Mesendoderm (in vitro differentiated cells): ENCODE results near the gene KATNAL1.
A peak's percentile ranks its signal among the peaks of the same experiment; 100 is the strongest.
"Not testable (repeated sequence)": the region's sequence is repeated elsewhere in the genome, so short reads cannot be mapped to it uniquely, and the experiment has no call there.

Experiments used
- DNase-seq: peaks from one replicate; pipeline ENCODE4 v3.0.0; 2013
- H2AK5ac ChIP-seq: 2 replicates; pipeline ENCODE4 v1.6.1; 2013; ENCODE audit warnings: low read length, inconsistent platforms
- H2BK120ac ChIP-seq: 2 replicates; pipeline ENCODE4 v1.6.1; 2013; ENCODE audit warnings: low read depth, mild to moderate bottlenecking, low read length, moderate library complexity, mixed read lengths
- H2BK15ac ChIP-seq: replicated peaks from 2 replicates; pipeline ENCODE4 v1.6.1; 2013; ENCODE audit warnings: low read depth, mild to moderate bottlenecking, moderate library complexity
- H2BK5ac ChIP-seq: 2 replicates; pipeline ENCODE4 v1.6.1; 2013; ENCODE audit warnings: low read length, inconsistent platforms
- H3K18ac ChIP-seq: 2 replicates; pipeline ENCODE4 v1.6.1; 2013; ENCODE audit warnings: mild to moderate bottlenecking, low read length, mixed read lengths
- H3K23ac ChIP-seq: one replicate; pipeline ENCODE4 v1.6.1; 2013; ENCODE audit warnings: low read length
- H3K27ac ChIP-seq: 2 replicates; pipeline ENCODE4 v1.5.1; 2013; ENCODE audit warnings: low read depth, mild to moderate bottlenecking, inconsistent platforms, low read length, moderate library complexity
- H3K27me3 ChIP-seq: 2 replicates; pipeline ENCODE4 v1.6.1; 2013; ENCODE audit warnings: low read length, control low read depth, mild to moderate bottlenecking, inconsistent platforms; ENCODE audit not compliant: insufficient read depth, poor library complexity
- H3K36me3 ChIP-seq: 2 replicates; pipeline ENCODE4 v1.6.1; 2013; ENCODE audit warnings: low read length, inconsistent platforms; ENCODE audit not compliant: control insufficient read depth, insufficient read depth
- H3K4ac ChIP-seq: one replicate; pipeline ENCODE4 v1.6.1; 2013; ENCODE audit warnings: low read depth, mild to moderate bottlenecking, low read length, moderate library complexity
- H3K4me1 ChIP-seq: 2 replicates; pipeline ENCODE4 v1.6.1; 2013; ENCODE audit warnings: low read depth, low read length, inconsistent platforms; ENCODE audit not compliant: control insufficient read depth
- H3K4me2 ChIP-seq: 2 replicates; pipeline ENCODE4 v1.6.1; 2013; ENCODE audit warnings: low read length
- H3K4me3 ChIP-seq: 2 replicates; pipeline ENCODE4 v1.5.1; 2013; ENCODE audit warnings: mild to moderate bottlenecking, low read length
- H3K56ac ChIP-seq: one replicate; pipeline ENCODE4 v1.6.1; 2013; ENCODE audit warnings: low read length
- H3K79me1 ChIP-seq: 2 replicates; pipeline ENCODE4 v1.6.1; 2013; ENCODE audit warnings: low read length, inconsistent platforms
- H3K79me2 ChIP-seq: 2 replicates; pipeline ENCODE4 v1.6.1; 2013; ENCODE audit warnings: mild to moderate bottlenecking, low read length; ENCODE audit not compliant: control insufficient read depth, insufficient read depth
- H3K9ac ChIP-seq: 2 replicates; pipeline ENCODE4 v1.6.1; 2013; ENCODE audit warnings: low read length, inconsistent platforms
- H4K5ac ChIP-seq: one replicate; pipeline ENCODE4 v1.6.1; 2013; ENCODE audit warnings: low read length
- H4K8ac ChIP-seq: one replicate; pipeline ENCODE4 v1.6.1; 2013; ENCODE audit warnings: low read depth, mild to moderate bottlenecking, control low read depth, low read length, moderate library complexity
- WGBS: extraction: QIAGEN DNeasy Blood & Tissue Kit; methylation state at CpG from one replicate; pipeline ENCODE4 v1.1.7; 2013; ENCODE audit warnings: low lambda C conversion rate, missing lambda C conversion rate; ENCODE audit not compliant: insufficient coverage; ENCODE audit errors: extremely low coverage; 5-methylcytosine and 5-hydroxymethylcytosine counted together

The KATNAL1 gene

GRCh38 chr13:30289533-30289932 lies 17.8 kb downstream of the KATNAL1 start:
- H4K8ac ChIP-seq: no peak overlapping the region
- no peak overlapping the region for H3K27ac ChIP-seq
- no peak overlapping the region for H4K5ac ChIP-seq
- H3K36me3 ChIP-seq: no peaks in the 10 kb centered on the region
- no peaks in the 10 kb centered on the region for H3K4me1 ChIP-seq
- H3K23ac ChIP-seq: no peak overlapping the region
- peaks cover 2% of the 10 kb centered on the region for H3K79me2 ChIP-seq
- DNase-seq: no peak
- no peak overlapping the region for H3K4ac ChIP-seq
- H3K9ac ChIP-seq: no peak overlapping the region
- H2AK5ac ChIP-seq: no peak overlapping the region
- no peak overlapping the region for H3K18ac ChIP-seq
- H2BK15ac ChIP-seq: no peak overlapping the region
- no peaks in the 10 kb centered on the region for H3K27me3 ChIP-seq
- H3K56ac ChIP-seq: no peak overlapping the region
- H2BK5ac ChIP-seq: no peak overlapping the region
- no peak overlapping the region for H3K4me2 ChIP-seq
- H3K79me1 ChIP-seq: peaks cover 8% of the 10 kb centered on the region
- no peak overlapping the region for H3K4me3 ChIP-seq
- no peak overlapping the region for H2BK120ac ChIP-seq

GRCh38 chr13:30286059-30286458 lies 21.3 kb downstream of the KATNAL1 start:
- DNase-seq: peak; percentile 53
- no CpG with 5 or more reads among the region's 2 CpGs for WGBS
- not testable (repeated sequence) for H2BK5ac ChIP-seq

GRCh38 chr13:30276178-30276577 lies 31.2 kb downstream of the KATNAL1 start:
- H3K36me3 ChIP-seq: no peaks in the 10 kb centered on the region

More at GRCh38 chr13:30286059-30286458, 21.3 kb downstream of the KATNAL1 start:
- not testable (repeated sequence) for H3K79me2 ChIP-seq, H2BK15ac ChIP-seq, H3K18ac ChIP-seq, H3K9ac ChIP-seq, H3K23ac ChIP-seq, H2AK5ac ChIP-seq, H4K8ac ChIP-seq, H3K56ac ChIP-seq, H3K27me3 ChIP-seq, H3K79me1 ChIP-seq, H3K4me2 ChIP-seq, H2BK120ac ChIP-seq, H3K4ac ChIP-seq, H3K27ac ChIP-seq, H3K4me1 ChIP-seq, H4K5ac ChIP-seq, H3K36me3 ChIP-seq, H3K4me3 ChIP-seq

GRCh38 chr13:30274083-30274482 lies 33.3 kb downstream of the KATNAL1 start:
- Histone ChIP-seq H2BK5ac (no peak overlapping the region), H3K4me1 (no peaks in the 10 kb centered on the region), H3K4ac (no peak overlapping the region), H2BK15ac (no peak overlapping the region), H3K79me2 (no peaks in the 10 kb centered on the region), H3K27me3 (no peaks in the 10 kb centered on the region), H3K4me3 (no peak overlapping the region), H4K8ac (no peak overlapping the region), H2AK5ac (no peak overlapping the region), H3K27ac (no peak overlapping the region), H3K4me2 (no peak overlapping the region), H3K56ac (no peak overlapping the region), H3K23ac (no peak overlapping the region), H4K5ac (no peak overlapping the region), H3K18ac (no peak overlapping the region), H2BK120ac (no peak overlapping the region), H3K9ac (no peak overlapping the region), H3K36me3 (no peaks in the 10 kb centered on the region), H3K79me1 (peaks cover 2% of the 10 kb centered on the region)
- DNase-seq: no peak

More at GRCh38 chr13:30276178-30276577, 31.2 kb downstream of the KATNAL1 start:
- Histone ChIP-seq H4K8ac (no peak overlapping the region), H3K23ac (no peak overlapping the region), H4K5ac (no peak overlapping the region), H2AK5ac (no peak overlapping the region), H2BK5ac (no peak overlapping the region), H3K4ac (no peak overlapping the region), H3K27ac (no peak overlapping the region), H2BK15ac (no peak overlapping the region), H3K56ac (no peak overlapping the region), H3K4me2 (no peak overlapping the region), H3K79me2 (no peaks in the 10 kb centered on the region), H3K79me1 (peaks cover 2% of the 10 kb centered on the region), H3K4me3 (no peak overlapping the region), H3K27me3 (no peaks in the 10 kb centered on the region), H2BK120ac (no peak overlapping the region), H3K9ac (no peak overlapping the region), H3K4me1 (no peaks in the 10 kb centered on the region), H3K18ac (no peak overlapping the region)
- WGBS: no CpG with 5 or more reads among the region's 1 CpG
- no peak for DNase-seq

GRCh38 chr13:30270035-30270434 lies 37.3 kb downstream of the KATNAL1 start:
- not testable (repeated sequence) for H3K36me3 ChIP-seq, H3K4ac ChIP-seq, H3K79me2 ChIP-seq, H2BK15ac ChIP-seq, H4K8ac ChIP-seq, H3K27me3 ChIP-seq, H3K4me2 ChIP-seq, H3K9ac ChIP-seq, H3K27ac ChIP-seq, H3K79me1 ChIP-seq, H3K23ac ChIP-seq, H3K4me3 ChIP-seq, H3K4me1 ChIP-seq, H2AK5ac ChIP-seq, H4K5ac ChIP-seq, H2BK120ac ChIP-seq, H3K56ac ChIP-seq, DNase-seq, H2BK5ac ChIP-seq, H3K18ac ChIP-seq
- no CpG with 5 or more reads among the region's 31 CpGs for WGBS

- H3K36me3 ChIP-seq: no peaks in the 10 kb centered on the region
- no peaks in the 10 kb centered on the region for H3K4me1 ChIP-seq
- H2BK15ac ChIP-seq: no peak overlapping the region
- no peaks in the 10 kb centered on the region for H3K27me3 ChIP-seq
- H3K9ac ChIP-seq: no peak overlapping the region
- no peak overlapping the region for H4K8ac ChIP-seq
- DNase-seq: no peak
- H3K27ac ChIP-seq: no peak overlapping the region
- H2AK5ac ChIP-seq: no peak overlapping the region
- no peak overlapping the region for H4K5ac ChIP-seq
- no peak overlapping the region for H3K4ac ChIP-seq
- no peaks in the 10 kb centered on the region for H3K79me2 ChIP-seq
- no peak overlapping the region for H3K56ac ChIP-seq
- peaks cover 2% of the 10 kb centered on the region for H3K79me1 ChIP-seq
- H3K4me2 ChIP-seq: no peak overlapping the region
- H3K18ac ChIP-seq: no peak overlapping the region
- H2BK5ac ChIP-seq: no peak overlapping the region
- WGBS: no CpG with 5 or more reads among the region's 1 CpG
- no peak overlapping the region for H3K23ac ChIP-seq
- H3K4me3 ChIP-seq: no peak overlapping the region
- no peak overlapping the region for H2BK120ac ChIP-seq
Observed at GRCh38 chr13:30268673-30269072, 38.7 kb downstream of the KATNAL1 start.
